Subcutaneous adipose tissue (tissue), 4 donors: Measurements from ENCODE around the gene PLAAT4. TPM values are rescaled to one million over a fixed set of nuclear protein-coding genes. Genes with fewer than 3 reads are reported as not detected.

Experiments used
- total RNA-seq, 4 donors: library from RNA; depleted of rRNA; stranded (reverse); fragments of >200 nt; gene quantifications; one replicate each; pipeline ENCODE4 v1.1.0, GENCODE V29; 2016
- TF ChIP-seq, protein P1 (sequence below): fragments of 450-650 bp; IDR thresholded peaks from one replicate; pipeline ENCODE4 v1.5.1; 2016; ENCODE audit warnings: low read depth, mild to moderate bottlenecking, control low read depth, antibody characterized with exemption, moderate library complexity

The PLAAT4 gene
- total RNA-seq, 4 donors from 2014 or later: 9.9 to 21.2 (median 15.4) TPM

DNA sequence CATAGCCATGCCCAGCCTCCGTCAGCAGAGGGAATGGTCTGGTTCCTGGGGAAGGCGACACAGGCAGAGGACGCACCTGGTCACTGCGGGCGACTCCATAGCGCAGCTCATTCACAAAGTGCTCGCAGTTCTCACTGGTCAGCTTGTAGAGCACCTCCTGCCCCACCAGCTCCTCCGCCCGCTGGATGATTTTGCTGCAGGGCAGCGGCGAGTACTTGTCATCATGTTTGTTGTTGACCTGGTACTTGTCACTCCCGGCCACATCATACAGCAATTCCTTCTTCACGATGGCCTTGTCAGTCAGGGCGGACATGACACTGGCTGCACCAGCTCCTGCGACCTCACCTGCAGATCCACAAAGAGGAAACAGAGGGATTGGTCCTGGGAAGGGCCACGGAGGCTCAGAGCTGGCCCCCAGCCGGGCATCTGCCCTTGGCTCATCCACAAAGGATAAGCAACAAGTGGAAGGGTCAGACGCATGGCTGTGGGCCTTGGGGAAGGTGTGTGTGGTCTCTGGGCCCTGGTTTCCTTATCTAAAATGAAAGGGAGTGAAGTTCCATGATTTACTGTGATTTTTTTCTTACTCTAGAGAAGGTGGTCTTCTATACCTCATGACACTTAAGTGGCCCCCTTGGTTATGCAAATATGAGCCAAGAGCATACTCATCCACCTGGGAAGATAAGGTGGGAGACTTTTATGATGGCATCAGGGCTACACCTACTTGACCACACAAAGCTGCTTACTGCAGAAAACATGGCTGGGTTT lies 53.6 kb downstream of the PLAAT4 start:
- TF ChIP-seq, protein P1, sequence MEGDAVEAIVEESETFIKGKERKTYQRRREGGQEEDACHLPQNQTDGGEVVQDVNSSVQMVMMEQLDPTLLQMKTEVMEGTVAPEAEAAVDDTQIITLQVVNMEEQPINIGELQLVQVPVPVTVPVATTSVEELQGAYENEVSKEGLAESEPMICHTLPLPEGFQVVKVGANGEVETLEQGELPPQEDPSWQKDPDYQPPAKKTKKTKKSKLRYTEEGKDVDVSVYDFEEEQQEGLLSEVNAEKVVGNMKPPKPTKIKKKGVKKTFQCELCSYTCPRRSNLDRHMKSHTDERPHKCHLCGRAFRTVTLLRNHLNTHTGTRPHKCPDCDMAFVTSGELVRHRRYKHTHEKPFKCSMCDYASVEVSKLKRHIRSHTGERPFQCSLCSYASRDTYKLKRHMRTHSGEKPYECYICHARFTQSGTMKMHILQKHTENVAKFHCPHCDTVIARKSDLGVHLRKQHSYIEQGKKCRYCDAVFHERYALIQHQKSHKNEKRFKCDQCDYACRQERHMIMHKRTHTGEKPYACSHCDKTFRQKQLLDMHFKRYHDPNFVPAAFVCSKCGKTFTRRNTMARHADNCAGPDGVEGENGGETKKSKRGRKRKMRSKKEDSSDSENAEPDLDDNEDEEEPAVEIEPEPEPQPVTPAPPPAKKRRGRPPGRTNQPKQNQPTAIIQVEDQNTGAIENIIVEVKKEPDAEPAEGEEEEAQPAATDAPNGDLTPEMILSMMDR: no peak

DNA sequence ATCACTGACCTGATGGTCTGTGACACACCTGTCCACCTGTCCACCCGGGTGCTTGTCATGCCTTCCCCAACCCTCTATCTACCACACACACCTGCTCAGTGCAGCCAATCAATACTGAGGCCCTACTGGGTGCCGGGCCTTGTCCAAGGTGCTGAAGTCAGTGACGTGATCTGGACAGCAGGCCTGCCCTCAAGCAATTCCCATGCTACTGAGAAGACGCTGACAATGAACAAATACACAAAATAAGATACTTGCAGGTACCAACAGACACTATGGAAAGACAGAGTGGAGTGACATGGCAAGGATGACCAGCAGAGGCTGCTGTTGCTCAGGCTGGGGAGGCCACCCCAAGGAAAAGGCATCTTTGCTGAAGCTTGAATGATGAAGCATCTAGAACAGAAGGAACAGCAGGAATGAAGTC lies 56.4 kb downstream of the PLAAT4 start:
- TF ChIP-seq, protein P1: no peak

DNA sequence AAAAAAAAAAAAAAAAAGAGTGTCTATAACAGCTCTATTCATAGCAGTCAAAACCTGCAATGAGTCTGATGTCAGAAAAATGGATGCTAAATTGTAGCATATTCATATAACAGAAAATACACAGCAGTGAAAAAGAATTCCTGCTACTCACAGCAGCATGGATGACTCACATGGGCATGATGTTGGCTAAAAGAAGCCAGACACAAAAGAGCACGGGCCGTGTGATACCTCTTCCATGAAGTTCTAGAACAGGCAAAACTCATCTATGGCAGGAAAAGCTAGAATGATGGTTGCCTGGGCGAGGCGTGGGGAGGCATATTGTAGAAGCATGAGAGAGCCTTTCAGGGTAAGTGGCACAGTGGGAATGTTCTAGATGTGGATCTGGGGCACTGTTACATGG lies 58.7 kb downstream of the PLAAT4 start:
- TF ChIP-seq, protein P1: no peak

Other genes starting within 250 kb of the PLAAT4 start
- gene SLC22A9, start 167.0 kb upstream of the PLAAT4 start, total RNA-seq: not detected
- 10 to 100 TPM; 38.2 to 59.5 (median 42.9) TPM for gene PLAAT5, start 45.6 kb upstream of the PLAAT4 start, total RNA-seq
- 100 to 1,000 TPM in 1 of 4 donors, 10 to 100 TPM in 3; 30.2 to 230 (median 71.0) TPM for gene LGALS12, start 30.7 kb upstream of the PLAAT4 start, total RNA-seq
- gene PLAAT2, start 26.6 kb downstream of the PLAAT4 start, total RNA-seq: not detected
- gene PLAAT3, start 77.6 kb downstream of the PLAAT4 start, total RNA-seq: 100 to 1,000 TPM; 278 to 514 (median 407) TPM
- gene ATL3, start 134.6 kb downstream of the PLAAT4 start, total RNA-seq: 100 to 1,000 TPM in 3 of 4 donors, 10 to 100 TPM in 1; 83.5 to 172 (median 118) TPM
- 100 to 1,000 TPM; 179 to 283 (median 224) TPM for gene RTN3, start 144.7 kb downstream of the PLAAT4 start, total RNA-seq
- 10 to 100 TPM in 2 of 4 donors, 1 to 10 TPM in 2; 5.1 to 16.2 (median 8.7) TPM for gene ZFTA, start 232.0 kb downstream of the PLAAT4 start, total RNA-seq